K562 (cell line): Measurements from ENCODE around the gene ANKS1A. TPM values are rescaled to one million over a fixed set of nuclear protein-coding genes. Genes with fewer than 3 reads are reported as not detected.

Experiments used
- AFF1 ChIP-seq, 2 experiments: fragments of 450-650 bp; IDR thresholded peaks; 2 replicates each; pipeline ENCODE4 v1.6.1; 2018; ENCODE audit warnings: mild to moderate bottlenecking in 2 of 2, low read depth in 1 of 2; ENCODE audit not compliant: partially characterized antibody in 2 of 2
- CBX1 ChIP-seq: sonication (generic); IDR thresholded peaks from 2 replicates; pipeline ENCODE4 v1.6.1; 2016; ENCODE audit warnings: antibody characterized with exemption, low read depth, mild to moderate bottlenecking
- CXXC5 ChIP-seq: fragments of 250-450 bp; sonication (Bioruptor Pico); IDR thresholded peaks from 2 replicates; pipeline ENCODE4 v1.8.0; 2022; ENCODE audit warnings: inconsistent platforms, mild to moderate bottlenecking, moderate library complexity
- FOXK1 ChIP-seq: sonication (generic); formaldehyde crosslinking; IDR thresholded peaks from 2 replicates; pipeline ENCODE4 v1.8.0; 2022; ENCODE audit warnings: missing genetic modification reagents, mild to moderate bottlenecking, borderline replicate concordance
- MYC ChIP-seq, 2 experiments: fragments of 250-450 bp in 1 of 2; sonication (Bioruptor Pico) in 1 of 2; IDR thresholded peaks; 2 replicates each; pipeline versions ENCODE4 v1.5.1 to v1.6.1; 2012 to 2021; ENCODE audit warnings: low read depth in 2 of 2, borderline replicate concordance in 1 of 2, improper control_type of control experiment in 1 of 2, low read length in 1 of 2, mild to moderate bottlenecking in 1 of 2, moderate library complexity in 1 of 2
- NBN ChIP-seq: fragments of 450-650 bp; IDR thresholded peaks from 2 replicates; pipeline ENCODE4 v1.6.1; 2016; ENCODE audit warnings: low read depth, mild to moderate bottlenecking
- NONO ChIP-seq, 2 experiments: fragments of 200-400 bp in 1 of 2; fragments of 450-650 bp in 1 of 2; formaldehyde crosslinking in 1 of 2; IDR thresholded peaks; 2 replicates each; pipeline ENCODE4 v1.6.1; 2017; ENCODE audit warnings: low read depth in 2 of 2, mild to moderate bottlenecking in 2 of 2, moderate library complexity in 2 of 2, low read length in 1 of 2
- PKNOX1 ChIP-seq: fragments of 450-650 bp; IDR thresholded peaks from 2 replicates; pipeline ENCODE4 v1.6.1; 2016
- PRMT5 ChIP-seq: sonication (generic); formaldehyde crosslinking; IDR thresholded peaks from 2 replicates; pipeline ENCODE4 v1.5.0; 2020; ENCODE audit warnings: missing genetic modification reagents
- RNF219 ChIP-seq: fragments of 250-450 bp; sonication (Bioruptor Pico); IDR thresholded peaks from 2 replicates; pipeline ENCODE4 v1.5.0; 2022; ENCODE audit warnings: mild to moderate bottlenecking
- U2AF1 ChIP-seq: fragments of 200-400 bp; formaldehyde crosslinking; optimal IDR thresholded peaks from 2 replicates; pipeline ENCODE3; 2017; ENCODE audit warnings: mild to moderate bottlenecking, low read depth, low read length, moderate library complexity
- ZBTB17 ChIP-seq: fragments of 450-650 bp; formaldehyde crosslinking; IDR thresholded peaks from 2 replicates; pipeline ENCODE4 v1.4.0; 2020; ENCODE audit warnings: mild to moderate bottlenecking
- ZKSCAN8 ChIP-seq: fragments of 200-800 bp; sonication (Bioruptor generic); IDR thresholded peaks from 2 replicates; pipeline ENCODE4 v1.6.1; 2016; ENCODE audit warnings: missing genetic modification characterization, missing compliant biosample characterization
- ZNF3 ChIP-seq: fragments of 250-450 bp; sonication (Bioruptor Pico); IDR thresholded peaks from 2 replicates; pipeline ENCODE4 v1.5.0; 2021; ENCODE audit warnings: mild to moderate bottlenecking, moderate library complexity
- polyA plus RNA-seq, 8 experiments: library from polyadenylated mRNA; depleted of rRNA in 4 of 8; stranded (reverse) in 5 of 8; unstranded in 3 of 8; fragments of >200 nt; fragmentation: Nextera tagmentation in 2 of 8; fragmentation: Illumina TruSeq in 1 of 8; extraction: Ambion mirVana in 2 of 8; extraction: Trizol in 1 of 8; gene quantifications; 2 replicates each; pipeline versions ENCODE4 v1.2.1 to v1.2.3, GENCODE V29; 2011 to 2014; ENCODE audit warnings: inconsistent platforms in 1 of 8, missing spikeins in 1 of 8
- total RNA-seq, 7 experiments: library from RNA; depleted of rRNA in 6 of 7; stranded (reverse); fragments of >200 nt in 6 of 7; fragmentation: Illumina TruSeq in 2 of 7; extraction: Trizol in 2 of 7; gene quantifications; 2 replicates each; pipeline versions ENCODE4 v1.2.1 to v1.2.3, GENCODE V29; 2011 to 2021; ENCODE audit warnings: low replicate concordance in 1 of 7

Gene ANKS1A
- total and polyA plus RNA-seq, 9 of the 15 experiments (the other 6 are each of a cell fraction or from before 2014, with no cell fraction given) = 1.1 to 13.8 (median 5.3) TPM

GRCh38 chr6:34888874-34889555, at the start of gene ANKS1A (continued):
- TF ChIP-seq AFF1 (IDR thresholded peaks at IDR 0.05; ENCODE audit: low read depth in 1 of 2, partially characterized antibody in 2 of 2) = peak in 1 of 2 experiments; percentile 86
- TF ChIP-seq FOXK1 = peak; percentile 65; the same call in 1 of the 2 replicates
- peak in 1 of 2 experiments; percentile 50; a peak in 2 of 4 replicates for TF ChIP-seq NONO (IDR thresholded peaks at IDR 0.05; ENCODE audit: low read depth in 2 of 2, low read length in 1 of 2)
- peak; percentile 60; the same call in 1 of the 2 replicates for TF ChIP-seq MYC (IDR thresholded peaks at IDR 0.05; ENCODE audit: low read depth, low read length)
- peak; percentile 55; the same call in 1 of the 2 replicates for TF ChIP-seq MYC (CRISPR knock-in tag; IDR thresholded peaks at IDR 0.05; ENCODE audit: borderline replicate concordance, low read depth)
- TF ChIP-seq NBN = peak; percentile 82; the same call in 1 of the 2 replicates
- 0 out of 2 replicates have a peak, but pooled peaks have one; percentile 17 for TF ChIP-seq PRMT5 (CRISPR knock-in tag)
- no peak for TF ChIP-seq ZKSCAN8 (CRISPR knock-in tag)
- peak; percentile 26 for TF ChIP-seq U2AF1
- no peak for TF ChIP-seq ZBTB17 (CRISPR knock-in tag)
- TF ChIP-seq RNF219 (CRISPR knock-in tag) = no peak
- TF ChIP-seq ZNF3 = no peak
- TF ChIP-seq CBX1 = no peak
- TF ChIP-seq PKNOX1 = peak; percentile 61; the same call in 1 of the 2 replicates
- peak; percentile 82 for TF ChIP-seq CXXC5
